ENCODE results near the gene GRIP2.

GRIP2 gene

GRCh38 chr3:14505001-14505802, 34.9 kb downstream of the GRIP2 start:
- no peak for DNase-seq

- no peak for DNase-seq
Observed at GRCh38 chr3:14503706-14504065, 36.5 kb downstream of the GRIP2 start.

DNA sequence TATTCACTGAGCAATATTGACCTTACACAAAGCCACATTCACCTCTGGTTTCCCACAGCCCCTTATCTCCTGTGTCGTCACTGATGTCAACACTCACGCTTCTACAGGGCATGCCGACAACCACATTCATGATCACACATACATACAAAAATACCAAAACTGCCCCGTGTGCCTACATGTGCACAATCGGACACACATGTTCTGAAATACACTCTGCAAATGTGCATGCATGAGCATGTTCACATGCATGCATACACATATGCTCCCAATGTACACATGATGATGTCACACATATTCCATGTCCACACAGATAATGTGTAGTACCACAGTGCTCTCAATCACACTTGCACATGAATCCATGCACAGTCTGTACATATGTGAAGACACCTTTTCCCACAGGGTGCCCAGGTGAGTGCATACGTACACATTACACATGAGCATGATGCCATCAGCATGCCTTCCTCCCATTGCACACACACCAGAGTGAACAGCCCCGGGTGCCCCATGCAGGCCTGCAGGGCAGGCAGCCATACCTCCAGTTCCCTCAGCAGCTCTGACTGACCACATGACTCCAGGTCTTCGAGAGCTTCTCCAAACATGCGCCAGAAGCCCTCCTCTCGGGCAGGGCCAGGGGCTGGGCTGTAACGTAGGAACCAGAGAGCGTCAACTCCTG, 37.0 kb downstream of the GRIP2 start:
- DNase-seq = no peak

GRCh38 chr3:14502472-14502871, 37.7 kb downstream of the GRIP2 start:
- no peak for DNase-seq

GRCh38 chr3:14497321-14497720, 42.8 kb downstream of the GRIP2 start:
- no peak for DNase-seq

DNA sequence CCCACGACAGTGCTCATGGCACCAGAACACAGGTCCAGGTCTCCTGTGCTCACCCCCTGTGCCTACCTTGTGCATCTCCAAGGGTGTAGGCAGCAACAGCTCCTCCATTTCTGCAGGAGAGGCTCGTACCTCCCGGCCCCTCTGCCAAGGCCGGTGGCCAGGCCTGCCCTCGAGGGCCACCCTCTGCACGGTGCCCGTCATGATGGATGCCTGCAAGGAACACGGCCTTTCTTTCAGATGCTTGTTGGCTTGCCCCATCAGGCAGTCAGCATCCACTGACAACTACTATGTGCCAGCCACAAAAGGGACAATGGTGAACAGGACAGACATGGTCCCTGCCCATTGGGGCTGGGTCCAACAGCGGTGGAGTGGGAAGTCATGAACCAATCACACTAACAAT, 43.8 kb downstream of the GRIP2 start:
- no peak for DNase-seq

DNA sequence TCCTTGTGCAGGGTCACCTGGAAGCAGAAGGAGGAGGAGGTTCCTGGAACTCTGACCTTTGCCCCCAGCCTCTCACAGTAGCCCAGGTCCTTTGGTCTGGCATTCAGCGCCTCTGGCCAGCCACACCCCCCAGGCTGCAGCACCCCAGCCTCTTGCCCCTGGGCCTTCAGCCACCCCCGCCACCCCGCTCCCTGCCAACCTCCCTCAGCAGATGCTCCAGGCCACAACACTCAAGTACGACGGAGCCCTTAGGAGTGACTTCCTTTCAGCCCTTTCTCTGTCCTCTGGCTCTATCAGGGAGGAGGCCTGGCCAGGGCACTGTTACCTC, 45.2 kb downstream of the GRIP2 start:
- DNase-seq = no peak

GRCh38 chr3:14494279-14494972, 45.7 kb downstream of the GRIP2 start:
- no peak for DNase-seq

DNA sequence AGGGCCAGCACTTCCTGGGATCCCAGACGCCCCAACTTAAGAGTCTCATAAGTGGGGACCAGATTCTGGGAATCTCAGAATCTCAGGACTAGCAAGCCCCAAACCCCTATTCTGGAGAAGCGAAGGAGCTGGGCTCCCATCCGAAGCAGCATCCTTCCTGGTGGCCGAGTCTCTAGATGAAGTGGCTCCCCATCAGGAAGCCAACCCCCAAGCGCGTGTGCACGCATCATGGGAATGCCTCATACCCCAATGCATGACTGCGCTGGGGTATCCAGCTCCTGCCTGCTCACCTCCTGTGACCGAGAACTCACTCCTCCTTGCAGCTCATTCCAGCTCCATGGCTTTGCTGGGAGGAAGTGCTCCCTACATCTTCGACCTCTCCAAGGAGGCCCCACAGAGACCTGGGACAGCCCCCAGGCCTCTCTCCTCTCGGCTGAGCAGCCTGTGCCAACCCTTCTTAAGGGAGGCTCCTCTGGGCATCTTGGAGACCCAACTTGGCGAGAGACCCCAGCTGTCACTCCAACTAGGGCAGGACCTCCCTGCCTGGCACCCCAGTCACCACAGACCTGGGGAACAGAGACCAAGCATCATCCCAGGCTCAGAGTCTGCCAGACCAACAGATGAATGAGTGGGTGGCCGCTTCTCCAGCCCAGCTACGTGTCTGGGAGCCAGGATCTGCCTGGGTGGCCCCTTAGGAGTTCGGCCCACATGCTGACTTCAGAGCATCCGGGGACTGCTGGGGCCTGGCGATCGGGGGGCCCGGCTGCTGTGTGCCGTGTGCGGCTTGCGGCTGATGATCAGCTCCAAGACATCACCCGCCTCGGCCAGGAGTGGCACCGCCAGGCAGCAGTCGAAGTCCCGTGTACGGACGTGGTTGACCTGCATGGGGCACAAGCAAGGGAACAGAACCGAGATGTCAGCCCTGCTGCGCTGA, 46.9 kb downstream of the GRIP2 start:
- DNase-seq = no peak

DNA sequence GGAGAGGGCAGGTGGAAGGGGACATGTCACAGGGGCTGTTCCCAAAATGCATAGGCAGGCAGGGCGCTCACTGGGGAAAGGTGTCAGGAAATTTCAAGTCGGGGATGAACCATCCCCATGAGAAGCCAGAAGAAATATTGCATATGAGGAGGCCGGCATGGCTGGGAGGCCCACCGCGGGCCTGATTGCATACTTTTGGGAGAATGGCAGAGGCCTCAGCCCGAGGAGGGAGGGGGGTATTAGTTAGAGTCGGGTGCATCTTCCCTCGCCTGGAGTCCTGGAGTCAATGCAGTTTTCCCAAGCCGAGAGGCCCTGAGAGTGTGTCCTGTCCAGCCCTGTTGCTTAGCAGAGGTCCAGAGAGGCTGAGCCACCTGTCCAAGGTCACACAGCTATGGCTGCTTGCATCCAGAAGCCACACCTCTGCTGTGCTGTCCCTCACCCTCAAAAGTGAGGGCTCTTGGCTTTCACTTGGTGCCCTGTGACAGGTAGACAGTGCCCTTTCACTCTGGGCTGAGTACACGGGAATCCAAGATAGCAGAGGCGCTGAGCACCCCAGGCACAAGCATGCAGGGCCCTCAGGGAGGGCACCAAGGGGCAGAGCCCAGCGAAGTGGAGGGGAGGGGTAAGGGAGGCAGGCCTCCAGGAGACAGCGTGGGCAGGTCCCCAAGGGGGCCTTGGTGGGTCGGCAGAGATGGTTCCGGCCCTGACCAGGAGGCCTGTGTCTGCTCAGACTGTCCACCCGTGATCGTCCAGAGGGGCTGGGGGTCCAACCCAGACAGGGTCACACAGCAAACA, 48.5 kb downstream of the GRIP2 start:
- DNase-seq = no peak

- DNase-seq = no peak
Observed at GRCh38 chr3:14490831-14491230, 49.3 kb downstream of the GRIP2 start.

- no peak for DNase-seq
Observed at GRCh38 chr3:14490255-14490654, 49.9 kb downstream of the GRIP2 start.

DNA sequence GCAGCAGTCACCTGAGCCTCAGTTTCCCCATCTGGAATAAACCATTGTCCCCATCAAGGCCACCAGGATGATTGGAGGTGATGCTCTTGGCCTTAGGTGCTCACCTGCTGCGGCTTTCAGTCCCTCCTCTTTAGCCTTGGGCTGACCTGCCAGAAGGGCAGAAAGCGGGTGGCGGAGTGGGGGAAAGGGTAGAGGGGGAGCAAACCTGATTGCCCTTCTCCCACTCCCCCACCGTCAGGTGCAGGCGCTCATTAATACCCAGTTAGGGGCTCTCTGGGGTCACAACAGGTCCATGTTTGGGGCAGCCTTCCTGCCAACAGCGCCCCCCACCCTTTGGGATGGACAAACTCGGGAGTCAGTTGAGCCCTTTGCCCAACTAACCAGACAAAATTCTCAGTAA, 50.5 kb downstream of the GRIP2 start:
- DNase-seq = no peak

GRCh38 chr3:14488286-14489041, 51.7 kb downstream of the GRIP2 start:
- DNase-seq = no peak

GRCh38 chr3:14487821-14488220, 52.3 kb downstream of the GRIP2 start:
- DNase-seq = no peak

GRCh38 chr3:14487086-14487485, 53.1 kb downstream of the GRIP2 start:
- DNase-seq = no peak

GRCh38 chr3:14486460-14486859, 53.7 kb downstream of the GRIP2 start:
- DNase-seq = no peak

DNA sequence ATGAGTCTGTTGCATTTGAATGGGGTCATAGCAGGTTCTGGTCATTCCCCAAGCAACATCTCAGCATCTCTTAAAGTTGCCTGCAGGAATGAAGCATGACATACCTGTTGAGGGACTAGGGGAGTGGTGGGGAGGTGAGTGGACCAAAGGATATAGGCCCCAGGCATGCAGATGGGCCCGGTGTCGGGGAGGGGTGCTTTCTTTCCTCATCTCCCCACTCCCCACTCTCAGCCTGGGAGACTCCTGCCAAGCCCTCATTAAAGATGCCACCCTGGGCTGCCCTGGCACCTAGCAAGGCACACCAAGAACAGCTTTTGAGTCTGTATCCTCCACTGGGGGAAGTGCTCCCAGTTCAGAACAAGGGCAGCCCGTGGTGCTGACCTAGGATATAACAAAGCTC, 54.2 kb downstream of the GRIP2 start:
- DNase-seq = no peak

- DNase-seq = no peak
Observed at GRCh38 chr3:14484741-14485140, 55.4 kb downstream of the GRIP2 start.

DNA sequence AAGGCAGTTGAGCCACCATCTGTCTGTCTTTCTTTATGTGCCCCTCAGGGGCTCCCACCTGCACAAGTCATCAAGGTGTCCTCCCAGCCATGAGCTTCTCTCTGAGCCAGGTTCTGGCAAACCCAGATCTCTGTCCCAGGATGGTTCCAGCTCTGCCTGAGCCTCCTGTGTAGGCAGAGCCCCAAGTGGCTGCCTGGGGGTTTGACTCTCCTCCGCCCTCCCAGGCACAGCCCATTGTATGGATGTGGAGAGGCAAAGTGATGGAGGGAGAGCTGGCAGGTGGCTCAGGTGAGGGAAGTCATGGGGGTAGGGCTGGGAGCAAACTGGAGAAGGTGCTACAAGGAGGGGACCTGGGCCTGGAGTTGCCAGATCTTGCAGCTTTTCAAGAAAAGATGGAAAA, 56.9 kb downstream of the GRIP2 start:
- DNase-seq = no peak

DNA sequence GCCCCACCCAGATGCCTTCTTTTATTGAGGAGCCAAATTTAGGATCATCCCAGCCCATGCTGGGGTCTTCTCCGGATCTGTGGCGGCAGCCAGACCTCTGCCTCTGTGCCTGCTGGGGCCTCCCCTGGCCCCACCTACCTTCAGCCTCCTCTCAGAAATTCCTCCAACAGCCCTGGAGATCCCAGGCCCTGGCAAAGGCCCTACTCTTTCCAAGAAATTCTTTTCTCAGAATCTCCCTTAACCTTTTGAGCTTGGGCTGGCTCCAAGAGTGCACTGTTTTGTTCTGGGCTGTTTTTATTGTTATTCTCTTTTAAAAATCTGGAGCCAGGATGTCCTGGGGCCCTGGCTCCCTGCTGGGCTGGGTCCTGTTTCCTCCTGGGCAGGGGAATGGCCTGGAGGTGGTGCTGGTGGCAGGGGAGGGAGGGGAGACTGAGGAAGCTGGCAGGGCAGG, 57.8 kb downstream of the GRIP2 start:
- no peak for DNase-seq
